HCT116 (cell line): ENCODE results near the gene TBXAS1. TPM values are rescaled to one million over a fixed set of nuclear protein-coding genes. Genes with fewer than 3 reads are reported as not detected.

Source experiments
- ATAC-seq: fragments of 200-7000 bp; cut with Tn5 transposase; 2 replicates; pipeline ENCODE4 v1.9.1; 2020; ENCODE audit warnings: mild to moderate bottlenecking, moderate library complexity
- BruUV-seq: library from RNA; stranded (reverse); fragments of 400-500 nt; replicated peaks from 2 replicates; lab custom pipeline; 2021; lab: Mats Ljungman, UMichigan
- CTCF ChIA-PET: fragments of 300-600 bp; sonication (Branson Sonifier 250); formaldehyde crosslinking; loops from one replicate; lab custom pipeline; 2021; ENCODE audit warnings: antibody characterized with exemption; lab: Charles Lee
- POLR2A ChIA-PET: fragments of 300-600, 350-600 bp; sonication (Branson Sonifier 250); formaldehyde crosslinking; loops from one replicate; lab custom pipeline; 2021; ENCODE audit warnings: antibody characterized with exemption; lab: Charles Lee
- RAD21 ChIA-PET, 2 experiments: fragments of 300-600 bp; sonication (Branson Sonifier 250); formaldehyde crosslinking; loops; one replicate each; lab custom pipeline; 2023; ENCODE audit warnings: low total read pairs in 2 of 2; ENCODE audit not compliant: uncharacterized antibody in 2 of 2, unreplicated experiment in 2 of 2, low non-redundant PET in 1 of 2; lab: Charles Lee
- DNase-seq: peaks from one replicate; pipeline ENCODE4 v3.0.0-alpha.2; 2010; ENCODE audit warnings: low read depth, low spot score
- H2AFZ ChIP-seq: fragments of 200-600 bp; shearing (Covaris generic), sonication (generic); 2 replicates; pipeline ENCODE4 v1.6.1; 2017; ENCODE audit warnings: low read depth, mixed run types, mixed read lengths, antibody characterized with exemption, low read length; ENCODE audit not compliant: poor library complexity, severe bottlenecking
- H3K27ac ChIP-seq: 2 replicates; pipeline ENCODE4 v1.5.1; 2012; ENCODE audit warnings: low read depth, low read length
- H3K27me3 ChIP-seq: fragments of 200-600 bp; sonication (generic); 2 replicates; pipeline ENCODE4 v1.6.1; 2016; ENCODE audit warnings: mixed run types, low read length, mixed read lengths; ENCODE audit not compliant: insufficient read depth
- H3K36me3 ChIP-seq, 2 experiments: fragments of 200-500 bp in 1 of 2; fragments of 200-600 bp in 1 of 2; sonication (Bioruptor generic) in 1 of 2; sonication (generic) in 1 of 2; 2 replicates each; pipeline versions ENCODE4 v1.5.1 to v1.6.1; 2014 to 2016; ENCODE audit warnings: low read length in 2 of 2, inconsistent platforms in 1 of 2, mixed read lengths in 1 of 2, mixed run types in 1 of 2; ENCODE audit not compliant: insufficient read depth in 2 of 2, control insufficient read depth in 1 of 2
- H3K4me1 ChIP-seq, 2 experiments: fragments of 200-600 bp in 1 of 2; sonication (generic) in 1 of 2; 2 replicates each; pipeline versions ENCODE4 v1.5.1 to v1.6.1; 2012 to 2017; ENCODE audit warnings: low read length in 2 of 2, inconsistent platforms in 1 of 2, mild to moderate bottlenecking in 1 of 2, mixed read lengths in 1 of 2, mixed run types in 1 of 2, moderate library complexity in 1 of 2; ENCODE audit not compliant: insufficient read depth in 2 of 2, control insufficient read depth in 1 of 2
- H3K4me2 ChIP-seq: fragments of 200-600 bp; sonication (generic); 2 replicates; pipeline ENCODE4 v1.6.1; 2017; ENCODE audit warnings: mixed run types, low read length, mixed read lengths
- H3K4me3 ChIP-seq, 2 experiments: fragments of 200-600 bp in 1 of 2; sonication (generic) in 1 of 2; replicated peaks in 1 of 2; 2 replicates each; pipeline ENCODE4 v1.5.1; 2011 to 2016; ENCODE audit warnings: low read length in 2 of 2, control low read depth in 1 of 2, low read depth in 1 of 2, mild to moderate bottlenecking in 1 of 2, mixed read lengths in 1 of 2, mixed run types in 1 of 2
- H3K79me2 ChIP-seq: fragments of 200-600 bp; sonication (generic); 2 replicates; pipeline ENCODE4 v1.6.1; 2017; ENCODE audit warnings: mild to moderate bottlenecking, mixed run types, low read length, moderate library complexity, mixed read lengths; ENCODE audit not compliant: insufficient read depth
- H3K9ac ChIP-seq: fragments of 200-600 bp; sonication (generic); 2 replicates; pipeline ENCODE4 v1.6.1; 2016; ENCODE audit warnings: low read length, mixed read lengths
- H3K9me2 ChIP-seq: fragments of 200-600 bp; sonication (generic), shearing (Covaris generic); 2 replicates; pipeline ENCODE4 v1.6.1; 2017; ENCODE audit warnings: mixed run types, mild to moderate bottlenecking, moderate library complexity; ENCODE audit not compliant: insufficient read depth
- H3K9me3 ChIP-seq, 2 experiments: fragments of 200-500 bp in 1 of 2; fragments of 200-600 bp in 1 of 2; sonication (Bioruptor generic) in 1 of 2; sonication (generic) in 1 of 2; 2 replicates each; pipeline ENCODE4 v1.6.1; 2014 to 2017; ENCODE audit warnings: low read length in 2 of 2, mixed read lengths in 2 of 2, inconsistent platforms in 1 of 2, low read depth in 1 of 2, mild to moderate bottlenecking in 1 of 2, mixed run types in 1 of 2, moderate library complexity in 1 of 2; ENCODE audit not compliant: control insufficient read depth in 1 of 2, insufficient read depth in 1 of 2
- H4K20me1 ChIP-seq: fragments of 200-600 bp; sonication (generic), shearing (Covaris generic); 2 replicates; pipeline ENCODE4 v1.6.1; 2017; ENCODE audit warnings: mixed run types, mild to moderate bottlenecking, moderate library complexity; ENCODE audit not compliant: insufficient read depth
- ATF3 ChIP-seq: IDR thresholded peaks from 2 replicates; pipeline ENCODE4 v1.6.1; 2012
- CBX3 ChIP-seq: IDR thresholded peaks from 2 replicates; pipeline ENCODE4 v1.6.1; 2012; ENCODE audit warnings: low read depth
- CEBPB ChIP-seq: IDR thresholded peaks from 2 replicates; pipeline ENCODE4 v1.6.1; 2012; ENCODE audit warnings: low read depth
- CTCF ChIP-seq, 3 experiments: fragments of 200-600 bp in 1 of 3; sonication (generic) in 1 of 3; IDR thresholded peaks in 2 of 3; conservative IDR thresholded peaks in 1 of 3; 2 replicates each; pipeline ENCODE4 v1.5.1; 2012 to 2017; ENCODE audit warnings: low read depth in 2 of 3, low read length in 2 of 3, antibody characterized with exemption in 1 of 3, borderline replicate concordance in 1 of 3, control low read depth in 1 of 3, mild to moderate bottlenecking in 1 of 3, mixed read lengths in 1 of 3, mixed run types in 1 of 3, moderate library complexity in 1 of 3; ENCODE audit not compliant: insufficient read depth in 1 of 3
- EGR1 ChIP-seq: IDR thresholded peaks from 2 replicates; pipeline ENCODE4 v1.6.1; 2012; ENCODE audit warnings: low read depth
- ELF1 ChIP-seq: IDR thresholded peaks from 2 replicates; pipeline ENCODE4 v1.6.1; 2012; ENCODE audit warnings: low read depth, borderline replicate concordance
- EZH2 ChIP-seq: fragments of 200-600 bp; sonication (generic); IDR thresholded peaks from 2 replicates; pipeline ENCODE4 v1.6.1; 2017; ENCODE audit warnings: antibody characterized with exemption, mixed run types
- FOSL1 ChIP-seq: IDR thresholded peaks from 2 replicates; pipeline ENCODE4 v1.6.1; 2012; ENCODE audit warnings: low read depth
- JUND ChIP-seq: IDR thresholded peaks from 2 replicates; pipeline ENCODE4 v1.6.1; 2012
- MAX ChIP-seq: IDR thresholded peaks from 2 replicates; pipeline ENCODE4 v1.6.1; 2012
- POLR2AphosphoS5 ChIP-seq: IDR thresholded peaks from 2 replicates; pipeline ENCODE4 v1.6.1; 2011; ENCODE audit warnings: mild to moderate bottlenecking, low read depth, low read length, moderate library complexity
- RAD21 ChIP-seq: IDR thresholded peaks from 2 replicates; pipeline ENCODE4 v1.6.1; 2012; ENCODE audit warnings: low read depth, mild to moderate bottlenecking
- REST ChIP-seq: IDR thresholded peaks from 2 replicates; pipeline ENCODE4 v1.6.1; 2012; ENCODE audit warnings: low read depth
- SP1 ChIP-seq: IDR thresholded peaks from 2 replicates; pipeline ENCODE4 v1.6.1; 2012; ENCODE audit warnings: low read depth
- TCF7L2 ChIP-seq: IDR thresholded peaks from 2 replicates; pipeline ENCODE4 v1.7.0; 2011; ENCODE audit warnings: borderline replicate concordance, inconsistent platforms; ENCODE audit not compliant: insufficient read depth, insufficient read length; ENCODE audit errors: extremely low read depth
- YY1 ChIP-seq: IDR thresholded peaks from 2 replicates; pipeline ENCODE4 v1.6.1; 2011; ENCODE audit warnings: low read length, low read depth, moderate library complexity, mild to moderate bottlenecking; ENCODE audit not compliant: insufficient replicate concordance; ENCODE audit errors: extremely low read depth
- ZFX ChIP-seq: fragments of 450-650 bp; IDR thresholded peaks from 2 replicates; pipeline ENCODE4 v1.6.1; 2017
- ZNF274 ChIP-seq: fragments of 200-500 bp; sonication (Bioruptor generic); IDR thresholded peaks from 2 replicates; pipeline ENCODE4 v1.6.1; 2014; ENCODE audit warnings: mild to moderate bottlenecking, low read depth, low read length, inconsistent platforms
- intact Hi-C: fragments of 100-400 bp; cut with micrococcal nuclease; formaldehyde crosslinking; loops from 2 replicates; pipeline ENCODE4 v1.10.0; 2022
- total RNA-seq: library from RNA; stranded (reverse); gene quantifications from one replicate; pipeline ENCODE4 v1.2.1, GENCODE V29; 2021; ENCODE audit not compliant: unreplicated experiment

Gene TBXAS1
- total RNA-seq, 1 experiment from 2014 or later: 1.4 TPM

GRCh38 chr7:140060243-140060630 is 231.2 kb downstream of the TBXAS1 start (continued):
- no peak for TF ChIP-seq ATF3
- TF ChIP-seq CEBPB: no peak
- no peak for TF ChIP-seq TCF7L2
- TF ChIP-seq EZH2: no peak
- TF ChIP-seq ZNF274: no peak
- TF ChIP-seq ZFX: no peak
- TF ChIP-seq POLR2AphosphoS5: no peak
- no peak for TF ChIP-seq EGR1

GRCh38 chr7:140060788-140061606 is 231.9 kb downstream of the TBXAS1 start:
- Histone ChIP-seq H3K36me3 (0 out of 4 replicates have a peak, but pooled peaks cover 0 to 3% of the 10 kb centered on the region in 2 experiments), H3K9me2 (no peaks in the 10 kb centered on the region), H3K27me3 (no peaks in the 10 kb centered on the region), H3K4me1 (peaks cover 25 to 54% of the 10 kb centered on the region in 2 experiments), H3K27ac (no peak overlapping the region), H3K4me2 (peak overlapping the region; percentile 92), H4K20me1 (no peaks in the 10 kb centered on the region), H3K79me2 (peaks cover 12% of the 10 kb centered on the region; the same call in 1 of the 2 replicates), H3K9me3 (no peaks in the 10 kb centered on the region), H2AFZ (no peak overlapping the region), H3K4me3 (no peak overlapping the region; a peak in 1 of 4 replicates), H3K9ac (no peak overlapping the region)
- intact Hi-C loops: loop anchor here (5.0 kb wide), 1 partner anchor 116 kb away; the partner anchor contains the start of gene KDM7A
- DNase-seq (no peak), ATAC-seq (no peak)
- RAD21 ChIA-PET: no interaction called here
- POLR2A ChIA-PET: no interaction called here
- CTCF ChIA-PET: no interaction called here
- BruUV-seq: TSS peak; percentile 38
- TF ChIP-seq SP1 (no peak), YY1 (no peak), TCF7L2 (no peak), JUND (no peak), EZH2 (no peak), CEBPB (no peak), RAD21 (no peak), ELF1 (no peak), MAX (no peak), ZFX (no peak), REST (no peak), CTCF (IDR thresholded peaks at IDR 0.05 in 2 of 3, conservative IDR thresholded peaks at IDR 0.05 in 1 of 3; ENCODE audit: borderline replicate concordance in 1 of 3, insufficient read depth in 1 of 3, low read depth in 2 of 3, low read length in 2 of 3) (no peak), FOSL1 (no peak), ZNF274 (no peak), ATF3 (no peak), CBX3 (no peak)
